IMR-90 (cell line): ENCODE measurements around the gene TULP4. TPM values are rescaled to one million over a fixed set of nuclear protein-coding genes. Genes with fewer than 3 reads are reported as not detected.

Experiments used
- ATAC-seq: fragments of 200-7000 bp; cut with Tn5 transposase; 2 replicates; pipeline ENCODE4 v1.9.1; 2020; ENCODE audit warnings: low read depth, mild to moderate bottlenecking, moderate library complexity
- BruUV-seq: library from RNA; stranded (reverse); fragments of 400-500 nt; replicated peaks from 2 replicates; lab custom pipeline; 2021; lab: Mats Ljungman, UMichigan
- CTCF ChIA-PET: fragments of 300-600 bp; formaldehyde crosslinking; extraction: SDS; loops from one replicate; lab custom pipeline; 2021; ENCODE audit warnings: antibody characterized with exemption; lab: Yijun Ruan, JAX
- POLR2A ChIA-PET: fragments of 300-600 bp; sonication (Branson Sonifier 250); formaldehyde crosslinking; loops from one replicate; lab custom pipeline; 2022; ENCODE audit warnings: antibody characterized with exemption; ENCODE audit not compliant: unreplicated experiment; lab: Charles Lee
- DNase-seq: peaks from one replicate; pipeline ENCODE4 v3.0.0; 2013
- H2AFZ ChIP-seq: replicated peaks from 2 replicates; pipeline ENCODE3; 2013; ENCODE audit warnings: low read length, mild to moderate bottlenecking; ENCODE audit not compliant: poor library complexity
- H2AK5ac ChIP-seq: 2 replicates; pipeline ENCODE4 v1.6.1; 2013; ENCODE audit warnings: low read depth, low read length, inconsistent platforms
- H2AK9ac ChIP-seq: replicated peaks from 2 replicates; pipeline ENCODE3; 2013; ENCODE audit warnings: mild to moderate bottlenecking, low read depth, low read length, moderate library complexity; ENCODE audit not compliant: poor library complexity
- H2BK120ac ChIP-seq: 2 replicates; pipeline ENCODE4 v1.6.1; 2013; ENCODE audit warnings: low read depth, low read length, inconsistent platforms
- H2BK15ac ChIP-seq: 3 replicates; pipeline ENCODE4 v1.6.1; 2013; ENCODE audit warnings: low read depth, low read length, inconsistent platforms
- H2BK20ac ChIP-seq: 2 replicates; pipeline ENCODE4 v1.6.1; 2013; ENCODE audit warnings: low read depth, mild to moderate bottlenecking, inconsistent platforms, low read length, moderate library complexity
- H2BK5ac ChIP-seq: 2 replicates; pipeline ENCODE4 v1.6.1; 2013; ENCODE audit warnings: mild to moderate bottlenecking, low read depth, low read length, inconsistent platforms; ENCODE audit not compliant: poor library complexity, severe bottlenecking
- H3K14ac ChIP-seq: replicated peaks from 2 replicates; pipeline ENCODE4 v1.6.1; 2013; ENCODE audit warnings: low read depth, low read length, inconsistent platforms
- H3K18ac ChIP-seq: 2 replicates; pipeline ENCODE4 v1.6.1; 2013; ENCODE audit warnings: low read depth, low read length, control low read depth
- H3K23ac ChIP-seq: 2 replicates; pipeline ENCODE4 v1.6.1; 2013; ENCODE audit warnings: low read depth, low read length, inconsistent platforms
- H3K27ac ChIP-seq: 2 replicates; pipeline ENCODE4 v1.5.1; 2013; ENCODE audit warnings: mild to moderate bottlenecking, control low read depth, low read length; ENCODE audit not compliant: insufficient read depth
- H3K27me3 ChIP-seq: 2 replicates; pipeline ENCODE4 v1.6.1; 2013; ENCODE audit warnings: low read length; ENCODE audit not compliant: control insufficient read depth, insufficient read depth
- H3K36me3 ChIP-seq: 2 replicates; pipeline ENCODE4 v1.6.1; 2013; ENCODE audit warnings: low read length, mixed read lengths; ENCODE audit not compliant: control insufficient read depth, insufficient read depth
- H3K4ac ChIP-seq: 2 replicates; pipeline ENCODE4 v1.6.1; 2013; ENCODE audit warnings: low read depth, low read length, inconsistent platforms
- H3K4me1 ChIP-seq: 2 replicates; pipeline ENCODE4 v1.6.1; 2013; ENCODE audit warnings: low read length, mixed read lengths; ENCODE audit not compliant: control insufficient read depth, insufficient read depth
- H3K4me2 ChIP-seq: 2 replicates; pipeline ENCODE4 v1.6.1; 2013; ENCODE audit warnings: low read depth, mild to moderate bottlenecking, control low read depth, low read length, moderate library complexity
- H3K4me3 ChIP-seq: 2 replicates; pipeline ENCODE4 v1.5.1; 2013; ENCODE audit warnings: low read depth, mild to moderate bottlenecking, control low read depth, low read length, moderate library complexity; ENCODE audit not compliant: insufficient read depth
- H3K56ac ChIP-seq: 2 replicates; pipeline ENCODE4 v1.6.1; 2013; ENCODE audit warnings: low read length, inconsistent platforms; ENCODE audit not compliant: insufficient read depth; ENCODE audit errors: extremely low read depth
- H3K79me1 ChIP-seq, 2 experiments: 2 replicates each; pipeline ENCODE4 v1.6.1; 2013; ENCODE audit warnings: low read length in 2 of 2, inconsistent platforms in 1 of 2, low read depth in 1 of 2
- H3K9ac ChIP-seq: 2 replicates; pipeline ENCODE4 v1.6.1; 2013; ENCODE audit warnings: low read depth, low read length, control low read depth
- H3K9me1 ChIP-seq: 2 replicates; pipeline ENCODE4 v1.6.1; 2013; ENCODE audit warnings: low read length, inconsistent platforms; ENCODE audit not compliant: insufficient read depth
- H3K9me3 ChIP-seq: 2 replicates; pipeline ENCODE4 v1.6.1; 2013; ENCODE audit warnings: low read length; ENCODE audit not compliant: control insufficient read depth, insufficient read depth
- H4K20me1 ChIP-seq: 2 replicates; pipeline ENCODE4 v1.6.1; 2013; ENCODE audit warnings: low read length, inconsistent platforms; ENCODE audit not compliant: insufficient read depth
- H4K5ac ChIP-seq: 2 replicates; pipeline ENCODE4 v1.6.1; 2013; ENCODE audit warnings: mild to moderate bottlenecking, low read depth, low read length, control low read depth
- H4K8ac ChIP-seq, 2 experiments: 2 replicates each; pipeline ENCODE4 v1.6.1; 2013; ENCODE audit warnings: low read depth in 2 of 2, low read length in 2 of 2, control low read depth in 1 of 2, inconsistent platforms in 1 of 2
- H4K91ac ChIP-seq: 2 replicates; pipeline ENCODE4 v1.6.1; 2013; ENCODE audit warnings: low read depth, low read length, inconsistent platforms; ENCODE audit not compliant: insufficient read depth
- BHLHE40 ChIP-seq: fragments of 150-350 bp; IDR thresholded peaks from 2 replicates; pipeline ENCODE4 v1.6.1; 2016; ENCODE audit warnings: mild to moderate bottlenecking, low read depth, low read length
- CHD1 ChIP-seq: IDR thresholded peaks from 2 replicates; pipeline ENCODE4 v1.6.1; 2012; ENCODE audit warnings: low read depth, low read length, improper control_type of control experiment
- CTCF ChIP-seq: conservative IDR thresholded peaks from 2 replicates; pipeline ENCODE4 v1.5.1; 2012; ENCODE audit warnings: mild to moderate bottlenecking, low read depth, low read length, improper control_type of control experiment
- ELK1 ChIP-seq: fragments of 150-350 bp; IDR thresholded peaks from 2 replicates; pipeline ENCODE4 v1.6.1; 2016; ENCODE audit warnings: low read depth, mild to moderate bottlenecking, low read length, moderate library complexity, borderline replicate concordance
- FOS ChIP-seq: fragments of 150-350 bp; IDR thresholded peaks from 2 replicates; pipeline ENCODE4 v1.6.1; 2016; ENCODE audit warnings: low read depth, low read length
- MAFK ChIP-seq: IDR thresholded peaks from 2 replicates; pipeline ENCODE4 v1.6.1; 2012; ENCODE audit warnings: low read depth, low read length, improper control_type of control experiment
- MAZ ChIP-seq: IDR thresholded peaks from 2 replicates; pipeline ENCODE4 v1.6.1; 2012; ENCODE audit warnings: low read depth, mild to moderate bottlenecking, low read length, improper control_type of control experiment, moderate library complexity, borderline replicate concordance
- MXI1 ChIP-seq: IDR thresholded peaks from 2 replicates; pipeline ENCODE4 v1.6.1; 2012; ENCODE audit warnings: low read depth, mild to moderate bottlenecking, low read length, moderate library complexity, borderline replicate concordance
- NFE2L2 ChIP-seq: fragments of 150-350 bp; IDR thresholded peaks from 2 replicates; pipeline ENCODE4 v1.6.1; 2016; ENCODE audit warnings: low read depth, mild to moderate bottlenecking, low read length
- POLR2A ChIP-seq: IDR thresholded peaks from 2 replicates; pipeline ENCODE4 v1.6.1; 2012; ENCODE audit warnings: mild to moderate bottlenecking, low read depth, low read length
- RAD21 ChIP-seq: IDR thresholded peaks from 2 replicates; pipeline ENCODE4 v1.6.1; 2012; ENCODE audit warnings: low read length, improper control_type of control experiment
- RCOR1 ChIP-seq: IDR thresholded peaks from 2 replicates; pipeline ENCODE4 v1.6.1; 2012; ENCODE audit warnings: mild to moderate bottlenecking, low read length, improper control_type of control experiment; ENCODE audit not compliant: insufficient replicate concordance
- RFX5 ChIP-seq: IDR thresholded peaks from 2 replicates; pipeline ENCODE4 v1.8.0; 2012; ENCODE audit warnings: low read depth, mild to moderate bottlenecking, low read length, moderate library complexity
- SMC3 ChIP-seq: fragments of 150-350 bp; IDR thresholded peaks from 2 replicates; pipeline ENCODE4 v1.6.1; 2016; ENCODE audit warnings: low read depth, mild to moderate bottlenecking, antibody characterized with exemption, low read length, moderate library complexity
- USF2 ChIP-seq: fragments of 150-350 bp; IDR thresholded peaks from 2 replicates; pipeline ENCODE4 v1.6.1; 2017; ENCODE audit warnings: mild to moderate bottlenecking, antibody characterized with exemption, low read length, low read depth
- WGBS, 2 experiments: methylation state at CpG; one replicate each; pipeline versions ENCODE4 v1.1.5 to v1.1.7; 2013; ENCODE audit warnings: missing lambda C conversion rate in 2 of 2; ENCODE audit not compliant: insufficient read length in 1 of 2; ENCODE audit errors: extremely low coverage in 2 of 2; 5-methylcytosine and 5-hydroxymethylcytosine counted together
- dilution Hi-C: fragments of 300-500 bp; cut with HindIII; formaldehyde crosslinking; loops from one replicate; pipeline ENCODE4 v1.14.3; 2018; ENCODE audit warnings: low sequenced_read_pairs; ENCODE audit not compliant: unreplicated experiment
- in situ Hi-C: fragments of 300-500 bp; cut with MboI; formaldehyde crosslinking; loops from 3 replicates; pipeline ENCODE4 v1.14.3; 2019; ENCODE audit warnings: low sequenced_read_pairs, inconsistent platforms, mixed read lengths
- intact Hi-C: fragments of 100-400 bp; cut with micrococcal nuclease; formaldehyde crosslinking; loops from 2 replicates; pipeline ENCODE4 v1.10.0; 2022
- polyA plus RNA-seq, 3 experiments: library from polyadenylated mRNA; depleted of rRNA; stranded (reverse); fragments of >200 nt; gene quantifications; 2 replicates each; pipeline ENCODE4 v1.2.3, GENCODE V29; 2012; ENCODE audit warnings: low replicate concordance in 1 of 3
- total RNA-seq: library from RNA; depleted of rRNA; stranded (reverse); fragments of >200 nt; gene quantifications from 2 replicates; pipeline ENCODE4 v1.2.3, GENCODE V29; 2012

Gene TULP4
- total and polyA plus RNA-seq, 2 of the 4 experiments (the other 2 are of a cell fraction) = 8.1 to 30.6 TPM

- Histone ChIP-seq H3K9ac (no peak overlapping the region), H2BK20ac (no peak overlapping the region), H3K4me2 (no peak overlapping the region), H2BK15ac (no peak overlapping the region), H3K4me1 (no peaks in the 10 kb centered on the region), H3K18ac (no peak overlapping the region), H2AK5ac (no peak overlapping the region), H4K20me1 (peaks cover 11% of the 10 kb centered on the region; the same call in 1 of the 2 replicates), H3K4me3 (no peak overlapping the region), H4K8ac (no peak overlapping the region), H3K23ac (no peak overlapping the region), H4K5ac (no peak overlapping the region), H3K14ac (no peak overlapping the region), H3K27ac (no peak overlapping the region), H3K9me3 (0 out of 2 replicates have a peak, but pooled peaks cover 2% of the 10 kb centered on the region), H3K79me1 (peaks cover 10 to 19% of the 10 kb centered on the region in 2 experiments; a peak in 3 of 4 replicates), H3K56ac (no peak overlapping the region), H4K91ac (no peak overlapping the region), H3K4ac (no peak overlapping the region), H2BK120ac (no peak overlapping the region), H3K9me1 (peaks cover 2% of the 10 kb centered on the region; the same call in 1 of the 2 replicates), H2AK9ac (no peak overlapping the region), H3K36me3 (peaks cover 12% of the 10 kb centered on the region; the same call in 1 of the 2 replicates), H3K27me3 (no peaks in the 10 kb centered on the region), H2BK5ac (no peak overlapping the region), H2AFZ (no peak overlapping the region)
- dilution Hi-C loops = no loop called here
- DNase-seq (no peak), ATAC-seq (no peak)
- 77% methylated on average over 3 of the region's 11 CpGs; no CpG with 5 or more reads in 1 of the 2 experiments for WGBS, 2 experiments
- no TSS peak for BruUV-seq
- in situ Hi-C loops = no loop called here
- POLR2A ChIA-PET = no interaction called here
- CTCF ChIA-PET = no interaction called here
- intact Hi-C loops = no loop called here
- TF ChIP-seq CTCF = no peak
- no peak for TF ChIP-seq NFE2L2
- no peak for TF ChIP-seq BHLHE40
- no peak for TF ChIP-seq SMC3
- no peak for TF ChIP-seq RFX5
- no peak for TF ChIP-seq USF2
- TF ChIP-seq POLR2A = no peak
- no peak for TF ChIP-seq RCOR1
- TF ChIP-seq FOS = no peak
- no peak for TF ChIP-seq MAFK
- TF ChIP-seq RAD21 = no peak
- no peak for TF ChIP-seq CHD1
- TF ChIP-seq MAZ = no peak
- no peak for TF ChIP-seq MXI1
- no peak for TF ChIP-seq ELK1
Observed at GRCh38 chr6:158312672-158313397, 570 bp downstream of the TULP4 start.
